ENCODE measurements around the gene CYP2F1.
A peak's percentile ranks its signal among the peaks of the same experiment; 100 is the strongest.
"Not testable (repeated sequence)": the region's sequence is repeated elsewhere in the genome, so short reads cannot be mapped to it uniquely, and the experiment has no call there.

CYP2F1 gene

GRCh38 chr19:41127362-41127761 is 13.1 kb downstream of the CYP2F1 start:
- DNase-seq: not testable (repeated sequence)

GRCh38 chr19:41127801-41128300 is 13.6 kb downstream of the CYP2F1 start:
- peak; percentile 93 to 95 for DNase-seq

GRCh38 chr19:41128692-41129091 is 14.5 kb downstream of the CYP2F1 start:
- no peak for DNase-seq

GRCh38 chr19:41131186-41131585 is 17.0 kb downstream of the CYP2F1 start:
- DNase-seq: no peak

- no peak for DNase-seq
These were observed 19.0 kb downstream of the CYP2F1 start for GRCh38 chr19:41133260-41133659.

GRCh38 chr19:41134616-41135015 is 20.4 kb downstream of the CYP2F1 start:
- no peak for DNase-seq

- peak; percentile 56 to 58 for DNase-seq
These were observed 21.5 kb downstream of the CYP2F1 start for GRCh38 chr19:41135390-41136384.

- no peak for DNase-seq
These were observed 22.6 kb downstream of the CYP2F1 start for GRCh38 chr19:41136636-41137455.

- peak; percentile 88 to 92 for DNase-seq
These were observed 30.2 kb downstream of the CYP2F1 start for GRCh38 chr19:41144403-41144802.

- no peak for DNase-seq
These were observed 35.6 kb downstream of the CYP2F1 start for GRCh38 chr19:41149831-41150230.

- DNase-seq: not testable (repeated sequence)
These were observed 36.8 kb downstream of the CYP2F1 start for GRCh38 chr19:41150986-41151385.

GRCh38 chr19:41154060-41154459 is 39.8 kb downstream of the CYP2F1 start:
- no peak for DNase-seq

GRCh38 chr19:41156207-41156606 is 42.0 kb downstream of the CYP2F1 start:
- DNase-seq: no peak

GRCh38 chr19:41159881-41160280 is 45.6 kb downstream of the CYP2F1 start:
- DNase-seq: no peak

GRCh38 chr19:41161903-41162302 is 47.7 kb downstream of the CYP2F1 start:
- DNase-seq: peak in 1 of 2 experiments; percentile 11

- no peak for DNase-seq
These were observed 52.9 kb downstream of the CYP2F1 start for GRCh38 chr19:41166944-41167804.

GRCh38 chr19:41172297-41173164 is 58.3 kb downstream of the CYP2F1 start:
- DNase-seq: no peak

GRCh38 chr19:41174297-41174928 is 60.2 kb downstream of the CYP2F1 start:
- DNase-seq: no peak

- DNase-seq: peak; percentile 31 to 51
These were observed 61.9 kb downstream of the CYP2F1 start for GRCh38 chr19:41175801-41176777.
